IPS-NIHi7 (cell line): ENCODE measurements around the gene GNAQ.

Experiments
- DNase-seq: peaks from one replicate; pipeline ENCODE4 v3.0.0; 2012; ENCODE audit warnings: mixed read lengths; ENCODE audit errors: extremely low spot score

Gene GNAQ

GRCh38 chr9:78003730-78004129 lies 27.9 kb downstream of the GNAQ start:
- no peak for DNase-seq

GRCh38 chr9:78001946-78002731 lies 29.5 kb downstream of the GNAQ start:
- no peak for DNase-seq

- no peak for DNase-seq
Measured at GRCh38 chr9:78000221-78000620, 31.4 kb downstream of the GNAQ start.

- DNase-seq = no peak
Measured at GRCh38 chr9:77999231-77999631, 32.4 kb downstream of the GNAQ start.

GRCh38 chr9:77997611-77998284 lies 33.9 kb downstream of the GNAQ start:
- DNase-seq = no peak

GRCh38 chr9:77996696-77997095 lies 34.9 kb downstream of the GNAQ start:
- no peak for DNase-seq

GRCh38 chr9:77991191-77991590 lies 40.4 kb downstream of the GNAQ start:
- DNase-seq = no peak

GRCh38 chr9:77989909-77990308 lies 41.7 kb downstream of the GNAQ start:
- DNase-seq = no peak

- no peak for DNase-seq
Measured at GRCh38 chr9:77989458-77989857, 42.2 kb downstream of the GNAQ start.

GRCh38 chr9:77988630-77989029 lies 43.0 kb downstream of the GNAQ start:
- no peak for DNase-seq

GRCh38 chr9:77987880-77988525 lies 43.6 kb downstream of the GNAQ start:
- DNase-seq = no peak

GRCh38 chr9:77987081-77987656 lies 44.4 kb downstream of the GNAQ start:
- no peak for DNase-seq

GRCh38 chr9:77985996-77986395 lies 45.6 kb downstream of the GNAQ start:
- DNase-seq = no peak

- peak; percentile 27 for DNase-seq
Measured at GRCh38 chr9:77983320-77983662, 48.3 kb downstream of the GNAQ start.

GRCh38 chr9:77982581-77983319 lies 48.9 kb downstream of the GNAQ start:
- DNase-seq = no peak

- DNase-seq = no peak
Measured at GRCh38 chr9:77981907-77982306, 49.7 kb downstream of the GNAQ start.

GRCh38 chr9:77981332-77981731 lies 50.3 kb downstream of the GNAQ start:
- DNase-seq = no peak

- DNase-seq = no peak
Measured at GRCh38 chr9:77980622-77981021, 51.0 kb downstream of the GNAQ start.

GRCh38 chr9:77978086-77978781 lies 53.4 kb downstream of the GNAQ start:
- no peak for DNase-seq

GRCh38 chr9:77977210-77977611 lies 54.4 kb downstream of the GNAQ start:
- DNase-seq = peak; percentile 77

GRCh38 chr9:77975806-77976205 lies 55.8 kb downstream of the GNAQ start:
- DNase-seq = no peak
